GM23338 (cell line): ENCODE data around the gene CUX1. TPM values are rescaled to one million over a fixed set of nuclear protein-coding genes. Genes with fewer than 3 reads are reported as not detected.

Source experiments
- ATAC-seq: fragments of 200-7000 bp; cut with Tn5 transposase; 3 replicates; pipeline ENCODE4 v1.9.1; 2020
- DNase-seq: peaks from one replicate; pipeline ENCODE4 v3.0.0-alpha.2; 2015; ENCODE audit warnings: low spot score
- H2AFZ ChIP-seq: fragments of 200-600 bp; sonication (generic); 2 replicates; pipeline ENCODE4 v1.8.0; 2016; ENCODE audit warnings: antibody characterized with exemption, mild to moderate bottlenecking, moderate library complexity
- H3F3A ChIP-seq: fragments of 200-600 bp; sonication (generic); replicated peaks from 2 replicates; pipeline ENCODE4 v1.8.0; 2017; ENCODE audit warnings: antibody characterized with exemption, mixed run types, low read depth
- H3K27ac ChIP-seq: fragments of 200-600 bp; sonication (generic); 2 replicates; pipeline ENCODE4 v1.6.1; 2016; ENCODE audit warnings: low read depth
- H3K27me3 ChIP-seq: fragments of 200-600 bp; sonication (generic); 2 replicates; pipeline ENCODE4 v1.8.0; 2016; ENCODE audit warnings: mild to moderate bottlenecking, mixed run types, moderate library complexity; ENCODE audit not compliant: insufficient read depth
- H3K36me3 ChIP-seq: fragments of 200-600 bp; sonication (generic); 2 replicates; pipeline ENCODE4 v1.8.0; 2016; ENCODE audit warnings: mild to moderate bottlenecking; ENCODE audit not compliant: insufficient read depth
- H3K4me1 ChIP-seq: fragments of 200-600 bp; sonication (generic); 2 replicates; pipeline ENCODE4 v1.8.0; 2016; ENCODE audit warnings: mild to moderate bottlenecking, moderate library complexity; ENCODE audit not compliant: insufficient read depth
- H3K4me2 ChIP-seq: fragments of 200-600 bp; sonication (generic); 2 replicates; pipeline ENCODE4 v1.7.1; 2017; ENCODE audit warnings: mixed run types
- H3K4me3 ChIP-seq: fragments of 200-600 bp; sonication (generic); 2 replicates; pipeline ENCODE4 v1.6.1; 2016; ENCODE audit warnings: mixed run types
- H3K79me2 ChIP-seq: fragments of 200-600 bp; sonication (generic); replicated peaks from 2 replicates; pipeline ENCODE4 v1.8.0; 2017; ENCODE audit warnings: mild to moderate bottlenecking; ENCODE audit not compliant: insufficient read depth
- H3K9me2 ChIP-seq: fragments of 200-600 bp; sonication (generic); 2 replicates; pipeline ENCODE4 v1.8.0; 2017; ENCODE audit not compliant: insufficient read depth
- H4K20me1 ChIP-seq: fragments of 200-600 bp; sonication (generic); replicated peaks from 2 replicates; pipeline ENCODE4 v1.8.0; 2017; ENCODE audit warnings: mild to moderate bottlenecking; ENCODE audit not compliant: insufficient read depth
- H3K27ac Mint-ChIP-seq: 2 replicates; pipeline ENCODE4 v1.8.0; 2020; ENCODE audit warnings: inconsistent platforms, mild to moderate bottlenecking, moderate library complexity, mixed read lengths
- H3K27me3 Mint-ChIP-seq: 3 replicates; pipeline ENCODE4 v1.8.0; 2022; ENCODE audit warnings: low read depth, mild to moderate bottlenecking, moderate library complexity, mixed read lengths, inconsistent platforms; ENCODE audit not compliant: insufficient read depth, poor library complexity
- H3K36me3 Mint-ChIP-seq: 3 replicates; pipeline ENCODE4 v1.8.0; 2021; ENCODE audit warnings: low read depth, mild to moderate bottlenecking, inconsistent platforms, moderate library complexity, mixed read lengths
- H3K4me1 Mint-ChIP-seq: 3 replicates; pipeline ENCODE4 v1.8.0; 2020; ENCODE audit warnings: mild to moderate bottlenecking, inconsistent platforms, mixed read lengths
- H3K4me3 Mint-ChIP-seq: 3 replicates; pipeline ENCODE4 v1.8.0; 2021; ENCODE audit warnings: moderate library complexity, mild to moderate bottlenecking, inconsistent platforms, mixed read lengths
- H3K9me3 Mint-ChIP-seq: 3 replicates; pipeline ENCODE4 v1.8.0; 2020; ENCODE audit warnings: moderate library complexity, mild to moderate bottlenecking, inconsistent platforms, mixed read lengths
- CTCF ChIP-seq, 2 experiments: fragments of 200-600 bp in 1 of 2; sonication (generic) in 1 of 2; conservative IDR thresholded peaks; 2 replicates each; pipeline versions ENCODE4 v1.5.1 to v1.6.1; 2016 to 2017; ENCODE audit warnings: antibody characterized with exemption in 2 of 2, low read depth in 2 of 2, mild to moderate bottlenecking in 2 of 2, moderate library complexity in 1 of 2
- EZH2 ChIP-seq: fragments of 200-600 bp; sonication (generic); IDR thresholded peaks from one replicate; pipeline ENCODE4 v1.8.0; 2017; ENCODE audit warnings: antibody characterized with exemption, mild to moderate bottlenecking, low read depth; ENCODE audit not compliant: unreplicated experiment
- EZH2phosphoT487 ChIP-seq: fragments of 200-600 bp; sonication (generic); IDR thresholded peaks from one replicate; pipeline ENCODE4 v1.8.1; 2018; ENCODE audit warnings: antibody characterized with exemption; ENCODE audit not compliant: unreplicated experiment
- JUNB ChIP-seq: IDR thresholded peaks from one replicate; pipeline ENCODE4 v1.6.1; 2016; ENCODE audit warnings: antibody characterized with exemption; ENCODE audit not compliant: unreplicated experiment
- POLR2AphosphoS5 ChIP-seq: IDR thresholded peaks from 2 replicates; pipeline ENCODE4 v1.6.1; 2016; ENCODE audit warnings: antibody characterized with exemption, low read depth
- STAT1 ChIP-seq: IDR thresholded peaks from one replicate; pipeline ENCODE4 v1.6.1; 2016; ENCODE audit warnings: antibody characterized with exemption; ENCODE audit not compliant: unreplicated experiment
- ZNF114 ChIP-seq: fragments of 250-450 bp; sonication (Bioruptor Pico); IDR thresholded peaks from 2 replicates; pipeline ENCODE4 v1.5.0; 2020; ENCODE audit warnings: mild to moderate bottlenecking, moderate library complexity
- ZNF331 ChIP-seq: fragments of 250-450 bp; sonication (Bioruptor Pico); IDR thresholded peaks from 2 replicates; pipeline ENCODE4 v1.5.0; 2020; ENCODE audit warnings: low read depth, mild to moderate bottlenecking, moderate library complexity
- polyA plus RNA-seq: library from polyadenylated mRNA; unstranded; fragments of >200 nt; fragmentation: Nextera tagmentation; extraction: Ambion mirVana; gene quantifications from 2 replicates; pipeline ENCODE4 v1.2.1, GENCODE V29; 2016
- total RNA-seq: library from RNA; depleted of rRNA; stranded (reverse); fragments of >200 nt; shearing (Covaris generic); gene quantifications from 2 replicates; pipeline ENCODE4 v1.2.3, GENCODE V29; 2014
- TF ChIP-seq, protein P1 (sequence below): IDR thresholded peaks from 2 replicates; pipeline ENCODE4 v1.6.1; 2016; ENCODE audit warnings: antibody characterized with exemption
- TF ChIP-seq, protein P2 (sequence below): IDR thresholded peaks from one replicate; pipeline ENCODE4 v1.6.1; 2018; ENCODE audit warnings: antibody characterized with exemption; ENCODE audit not compliant: unreplicated experiment

CUX1 gene
- total and polyA plus RNA-seq, 2 experiments from 2014 or later = 49.9 to 64.0 TPM

GRCh38 chr7:102291056-102291915 is 473.9 kb downstream of the CUX1 start:
- Mint-ChIP-seq H3K36me3 (peaks cover 3% of the 10 kb centered on the region; the same call in 1 of the 3 replicates), H3K4me3 (peak overlapping the region; percentile 11; the same call in 1 of the 3 replicates), H3K9me3 (no peaks in the 10 kb centered on the region), H3K4me1 (peaks cover 44% of the 10 kb centered on the region), H3K27ac (no peak overlapping the region), H3K27me3 (peaks cover 12% of the 10 kb centered on the region)
- TF ChIP-seq POLR2AphosphoS5 = no peak
- TF ChIP-seq EZH2phosphoT487 = no peak
- TF ChIP-seq, protein P1, sequence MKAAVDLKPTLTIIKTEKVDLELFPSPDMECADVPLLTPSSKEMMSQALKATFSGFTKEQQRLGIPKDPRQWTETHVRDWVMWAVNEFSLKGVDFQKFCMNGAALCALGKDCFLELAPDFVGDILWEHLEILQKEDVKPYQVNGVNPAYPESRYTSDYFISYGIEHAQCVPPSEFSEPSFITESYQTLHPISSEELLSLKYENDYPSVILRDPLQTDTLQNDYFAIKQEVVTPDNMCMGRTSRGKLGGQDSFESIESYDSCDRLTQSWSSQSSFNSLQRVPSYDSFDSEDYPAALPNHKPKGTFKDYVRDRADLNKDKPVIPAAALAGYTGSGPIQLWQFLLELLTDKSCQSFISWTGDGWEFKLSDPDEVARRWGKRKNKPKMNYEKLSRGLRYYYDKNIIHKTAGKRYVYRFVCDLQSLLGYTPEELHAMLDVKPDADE = no peak
- TF ChIP-seq, protein P2, sequence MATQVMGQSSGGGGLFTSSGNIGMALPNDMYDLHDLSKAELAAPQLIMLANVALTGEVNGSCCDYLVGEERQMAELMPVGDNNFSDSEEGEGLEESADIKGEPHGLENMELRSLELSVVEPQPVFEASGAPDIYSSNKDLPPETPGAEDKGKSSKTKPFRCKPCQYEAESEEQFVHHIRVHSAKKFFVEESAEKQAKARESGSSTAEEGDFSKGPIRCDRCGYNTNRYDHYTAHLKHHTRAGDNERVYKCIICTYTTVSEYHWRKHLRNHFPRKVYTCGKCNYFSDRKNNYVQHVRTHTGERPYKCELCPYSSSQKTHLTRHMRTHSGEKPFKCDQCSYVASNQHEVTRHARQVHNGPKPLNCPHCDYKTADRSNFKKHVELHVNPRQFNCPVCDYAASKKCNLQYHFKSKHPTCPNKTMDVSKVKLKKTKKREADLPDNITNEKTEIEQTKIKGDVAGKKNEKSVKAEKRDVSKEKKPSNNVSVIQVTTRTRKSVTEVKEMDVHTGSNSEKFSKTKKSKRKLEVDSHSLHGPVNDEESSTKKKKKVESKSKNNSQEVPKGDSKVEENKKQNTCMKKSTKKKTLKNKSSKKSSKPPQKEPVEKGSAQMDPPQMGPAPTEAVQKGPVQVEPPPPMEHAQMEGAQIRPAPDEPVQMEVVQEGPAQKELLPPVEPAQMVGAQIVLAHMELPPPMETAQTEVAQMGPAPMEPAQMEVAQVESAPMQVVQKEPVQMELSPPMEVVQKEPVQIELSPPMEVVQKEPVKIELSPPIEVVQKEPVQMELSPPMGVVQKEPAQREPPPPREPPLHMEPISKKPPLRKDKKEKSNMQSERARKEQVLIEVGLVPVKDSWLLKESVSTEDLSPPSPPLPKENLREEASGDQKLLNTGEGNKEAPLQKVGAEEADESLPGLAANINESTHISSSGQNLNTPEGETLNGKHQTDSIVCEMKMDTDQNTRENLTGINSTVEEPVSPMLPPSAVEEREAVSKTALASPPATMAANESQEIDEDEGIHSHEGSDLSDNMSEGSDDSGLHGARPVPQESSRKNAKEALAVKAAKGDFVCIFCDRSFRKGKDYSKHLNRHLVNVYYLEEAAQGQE = no peak
- TF ChIP-seq STAT1 = no peak
- H3K27me3 ChIP-seq = peaks cover 7% of the 10 kb centered on the region; the same call in 1 of the 2 replicates
- H3K4me2 ChIP-seq = no peak overlapping the region
- DNase-seq (no peak), ATAC-seq (no peak)
- no peak overlapping the region for H2AFZ ChIP-seq
- 0 out of 2 replicates have a peak, but pooled peaks cover 10% of the 10 kb centered on the region for H3F3A ChIP-seq
- H3K9me2 ChIP-seq = no peaks in the 10 kb centered on the region
- no peak overlapping the region for H3K4me3 ChIP-seq
- H3K4me1 ChIP-seq = peaks cover 20% of the 10 kb centered on the region
- H3K36me3 ChIP-seq = no peaks in the 10 kb centered on the region; the same call in 1 of the 2 replicates
- no peaks in the 10 kb centered on the region; the same call in 1 of the 2 replicates for H3K79me2 ChIP-seq
- H4K20me1 ChIP-seq = peaks cover 18% of the 10 kb centered on the region
- H3K27ac ChIP-seq = no peak overlapping the region

GRCh38 chr7:102291916-102292267 is 474.5 kb downstream of the CUX1 start:
- ATAC-seq = no peak
- Histone ChIP-seq H3K4me3 (no peak overlapping the region), H2AFZ (no peak overlapping the region), H3K36me3 (no peaks in the 10 kb centered on the region; the same call in 1 of the 2 replicates), H3K79me2 (no peaks in the 10 kb centered on the region; the same call in 1 of the 2 replicates), H3K27ac (no peak overlapping the region), H3K4me2 (no peak overlapping the region), H3F3A (0 out of 2 replicates have a peak, but pooled peaks cover 10% of the 10 kb centered on the region), H4K20me1 (peaks cover 18% of the 10 kb centered on the region), H3K4me1 (peaks cover 23% of the 10 kb centered on the region), H3K9me2 (no peaks in the 10 kb centered on the region), H3K27me3 (peaks cover 7% of the 10 kb centered on the region; the same call in 1 of the 2 replicates)
- peaks cover 3% of the 10 kb centered on the region; the same call in 1 of the 3 replicates for H3K36me3 Mint-ChIP-seq
- H3K4me3 Mint-ChIP-seq = 0 out of 3 replicates have a peak overlapping the region, but pooled peaks have one; percentile 11
- no peak overlapping the region for H3K27ac Mint-ChIP-seq
- H3K27me3 Mint-ChIP-seq = peaks cover 16% of the 10 kb centered on the region
- no peaks in the 10 kb centered on the region for H3K9me3 Mint-ChIP-seq
- no peak for DNase-seq
- H3K4me1 Mint-ChIP-seq = peaks cover 47% of the 10 kb centered on the region
- no peak for TF ChIP-seq CTCF (conservative IDR thresholded peaks at IDR 0.05; ENCODE audit: low read depth in 2 of 2)
- no peak for TF ChIP-seq JUNB
- no peak for TF ChIP-seq STAT1
- TF ChIP-seq, protein P1 = no peak
- no peak for TF ChIP-seq EZH2
- no peak for TF ChIP-seq ZNF331 (CRISPR knock-in tag)
- TF ChIP-seq, protein P2 = no peak
- TF ChIP-seq ZNF114 (CRISPR knock-in tag) = no peak
- TF ChIP-seq POLR2AphosphoS5 = no peak
